OCI-LY1 (cell line): ENCODE data around the gene TRIO.

Source experiments
- EZH2 ChIP-seq: fragments of 200-600 bp; sonication (generic), shearing (Covaris generic); IDR thresholded peaks from 2 replicates; pipeline ENCODE4 v1.8.0; 2017; ENCODE audit warnings: borderline replicate concordance, mixed run types, mild to moderate bottlenecking, antibody characterized with exemption, low read length, moderate library complexity, mixed read lengths
- TF ChIP-seq, protein P1 (sequence below): fragments of 200-600 bp; sonication (generic), shearing (Covaris generic); IDR thresholded peaks from 2 replicates; pipeline ENCODE4 v1.5.1; 2017; ENCODE audit warnings: mild to moderate bottlenecking, antibody characterized with exemption, low read length, moderate library complexity, mixed read lengths

DNA sequence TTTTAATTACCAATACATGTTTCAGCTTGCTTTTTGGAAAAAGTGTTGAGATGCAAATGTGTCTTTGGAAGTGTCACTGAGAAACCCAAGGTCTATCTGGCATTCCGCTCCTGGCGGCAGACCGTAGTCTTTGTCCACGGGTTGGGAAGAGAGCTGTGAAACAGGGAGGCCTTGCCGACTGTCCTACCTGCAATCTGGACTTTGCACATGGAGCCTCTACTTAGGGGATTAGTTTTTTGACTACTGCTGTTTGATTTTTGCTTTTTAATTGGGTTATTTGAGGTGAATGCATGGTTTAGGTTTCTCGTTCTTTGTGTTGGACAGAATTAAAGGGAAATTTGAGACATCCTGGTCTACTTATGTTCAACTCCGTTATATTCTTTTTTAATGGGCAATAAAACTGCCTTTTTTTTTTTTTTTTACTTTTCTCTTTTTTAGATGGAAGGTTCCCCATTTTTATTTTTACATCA, 25.7 kb downstream of the TRIO start:
- TF ChIP-seq, protein P1, sequence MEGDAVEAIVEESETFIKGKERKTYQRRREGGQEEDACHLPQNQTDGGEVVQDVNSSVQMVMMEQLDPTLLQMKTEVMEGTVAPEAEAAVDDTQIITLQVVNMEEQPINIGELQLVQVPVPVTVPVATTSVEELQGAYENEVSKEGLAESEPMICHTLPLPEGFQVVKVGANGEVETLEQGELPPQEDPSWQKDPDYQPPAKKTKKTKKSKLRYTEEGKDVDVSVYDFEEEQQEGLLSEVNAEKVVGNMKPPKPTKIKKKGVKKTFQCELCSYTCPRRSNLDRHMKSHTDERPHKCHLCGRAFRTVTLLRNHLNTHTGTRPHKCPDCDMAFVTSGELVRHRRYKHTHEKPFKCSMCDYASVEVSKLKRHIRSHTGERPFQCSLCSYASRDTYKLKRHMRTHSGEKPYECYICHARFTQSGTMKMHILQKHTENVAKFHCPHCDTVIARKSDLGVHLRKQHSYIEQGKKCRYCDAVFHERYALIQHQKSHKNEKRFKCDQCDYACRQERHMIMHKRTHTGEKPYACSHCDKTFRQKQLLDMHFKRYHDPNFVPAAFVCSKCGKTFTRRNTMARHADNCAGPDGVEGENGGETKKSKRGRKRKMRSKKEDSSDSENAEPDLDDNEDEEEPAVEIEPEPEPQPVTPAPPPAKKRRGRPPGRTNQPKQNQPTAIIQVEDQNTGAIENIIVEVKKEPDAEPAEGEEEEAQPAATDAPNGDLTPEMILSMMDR, result no peak
- TF ChIP-seq EZH2, result no peak
